Ovary (tissue), 3 donors: ENCODE measurements around the gene SH3BGRL3.

Experiments
- CTCF ChIP-seq, 3 donors: fragments of 450-650 bp in 2 of 3; fragments of 200-600 bp in 1 of 3; IDR thresholded peaks; one replicate each; pipeline versions ENCODE4 v1.5.1 to v1.8.0; 2016 to 2022; ENCODE audit warnings: antibody characterized with exemption in 3 of 3, mild to moderate bottlenecking in 1 of 3
- EP300 ChIP-seq: sonication (generic); formaldehyde crosslinking; IDR thresholded peaks from one replicate; pipeline ENCODE4 v1.6.1; 2017; ENCODE audit warnings: antibody characterized with exemption
- donor health status: DM: no; HTN: no; CAD: no.

GRCh38 chr1:26278303-26278702, 1.6 kb upstream of the SH3BGRL3 start:
- TF ChIP-seq EP300 (no peak), CTCF (IDR thresholded peaks at IDR 0.05) (no peak)
